GM12874 (cell line): ENCODE data around the gene FBLN1.

ENCODE experiments used
- CTCF ChIP-seq: IDR thresholded peaks from 2 replicates; pipeline ENCODE4 v1.5.1; 2011; ENCODE audit warnings: low read depth, mild to moderate bottlenecking, control low read depth, low read length, moderate library complexity; ENCODE audit not compliant: insufficient read depth

Gene FBLN1

GRCh38 chr22:45590262-45590661, 87.6 kb downstream of the FBLN1 start:
- no peak for TF ChIP-seq CTCF

- no peak for TF ChIP-seq CTCF
Observed at GRCh38 chr22:45594123-45594941, 91.6 kb downstream of the FBLN1 start.

GRCh38 chr22:45597460-45598192, 94.9 kb downstream of the FBLN1 start:
- no peak for TF ChIP-seq CTCF

GRCh38 chr22:45598596-45599217, 96.0 kb downstream of the FBLN1 start:
- TF ChIP-seq CTCF: no peak

GRCh38 chr22:45599836-45600577, 97.3 kb downstream of the FBLN1 start:
- no peak for TF ChIP-seq CTCF

GRCh38 chr22:45600790-45601730, 98.4 kb downstream of the FBLN1 start:
- TF ChIP-seq CTCF: no peak
